Esophagus squamous epithelium (tissue), 4 donors: ENCODE measurements around the gene RGL1.

Experiments used
- CTCF ChIP-seq, 6 experiments: fragments of 450-650 bp in 4 of 6; fragments of 200-600 bp in 2 of 6; sonication (generic) in 2 of 6; IDR thresholded peaks; one replicate each; pipeline ENCODE4 v1.5.1; 2016 to 2019; ENCODE audit warnings: antibody characterized with exemption in 6 of 6, mild to moderate bottlenecking in 4 of 6, moderate library complexity in 4 of 6
- POLR2A ChIP-seq, 4 donors: fragments of 450-650 bp; IDR thresholded peaks; one replicate each; pipeline ENCODE4 v1.6.1; 2017; ENCODE audit warnings: antibody characterized with exemption in 4 of 4, mild to moderate bottlenecking in 4 of 4, moderate library complexity in 3 of 4

- TF ChIP-seq POLR2A (IDR thresholded peaks at IDR 0.05) (no peak), CTCF (IDR thresholded peaks at IDR 0.05) (no peak)
These were observed 66.7 kb downstream of the RGL1 start for GRCh38 chr1:183871601-183872000.
